ENCODE results near the gene NDUFC1.

- TF ChIP-seq CTCF (conservative IDR thresholded peaks at IDR 0.05) (no peak), ZFX (IDR thresholded peaks at IDR 0.05) (no peak)
Observed at GRCh38 chr4:139247700-139248238, 54.5 kb downstream of the NDUFC1 start.

Measured in C4-2B (cell line).